AG08396 (cell line): ENCODE measurements around the gene PRKX.
"Not testable (repeated sequence)": the region's sequence is repeated elsewhere in the genome, so short reads cannot be mapped to it uniquely, and the experiment has no call there.

Experiments
- DNase-seq: peaks from one replicate; pipeline ENCODE4 v3.0.0; 2012; ENCODE audit warnings: low spot score, mixed read lengths

Gene PRKX

DNA sequence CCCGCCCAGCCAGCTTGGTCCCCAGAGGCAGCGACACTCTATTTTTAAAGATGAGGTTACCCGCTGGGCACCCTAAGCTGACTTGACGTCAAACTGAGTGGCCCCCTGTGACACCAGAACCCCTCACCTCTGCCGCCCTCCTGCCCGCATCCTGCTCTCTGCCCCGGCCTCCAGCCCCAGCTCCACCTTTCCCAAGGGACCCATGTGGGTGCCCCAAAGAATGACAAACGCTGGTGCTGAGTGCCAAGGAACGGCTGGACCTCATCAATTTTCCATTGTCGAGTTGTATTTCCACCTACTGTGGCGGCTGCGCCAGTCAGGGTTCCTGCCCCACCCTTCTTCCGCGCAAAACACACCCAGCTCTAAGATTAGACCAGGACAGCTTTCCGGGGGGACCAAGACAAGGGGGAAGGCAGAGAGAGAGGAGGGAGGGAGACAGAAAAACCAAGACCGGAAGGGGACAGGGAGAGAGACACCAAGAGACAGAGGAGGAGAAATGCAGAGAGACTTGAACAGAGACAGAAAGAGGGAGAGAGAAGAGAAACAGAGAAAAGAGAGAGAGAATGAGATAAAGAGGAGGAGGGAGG lies 2.0 kb downstream of the PRKX start:
- DNase-seq = no peak

- DNase-seq = not testable (repeated sequence)
Observed at GRCh38 chrX:3707673-3708274, 5.7 kb downstream of the PRKX start.

- DNase-seq = no peak
Observed at GRCh38 chrX:3706481-3706880, 7.0 kb downstream of the PRKX start.

- not testable (repeated sequence) for DNase-seq
Observed at GRCh38 chrX:3703251-3703650, 10.2 kb downstream of the PRKX start.

- not testable (repeated sequence) for DNase-seq
Observed at GRCh38 chrX:3702095-3702494, 11.4 kb downstream of the PRKX start.

DNA sequence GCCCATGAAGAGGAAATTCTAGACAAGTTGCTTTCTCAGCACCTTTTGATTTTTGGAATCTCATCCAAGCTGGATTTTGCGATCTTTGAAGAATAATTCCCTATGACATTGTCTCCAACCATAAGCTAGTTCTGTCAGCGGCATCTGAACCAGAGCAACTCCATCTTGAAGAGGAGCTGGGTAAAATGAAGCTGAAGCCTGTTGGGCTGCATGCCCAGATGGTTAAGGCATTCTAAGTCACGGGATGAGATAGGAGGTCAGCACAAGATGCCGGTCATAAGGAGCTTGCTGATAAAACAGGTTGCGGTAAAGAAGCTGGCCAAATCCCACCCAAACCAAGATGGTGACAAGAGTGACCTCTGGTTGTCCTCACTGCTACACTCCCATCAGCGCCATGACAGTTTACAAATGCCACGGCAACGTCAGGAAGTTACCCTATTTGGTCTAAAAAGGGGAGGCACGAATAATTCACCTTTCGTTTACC lies 12.0 kb downstream of the PRKX start:
- not testable (repeated sequence) for DNase-seq

DNA sequence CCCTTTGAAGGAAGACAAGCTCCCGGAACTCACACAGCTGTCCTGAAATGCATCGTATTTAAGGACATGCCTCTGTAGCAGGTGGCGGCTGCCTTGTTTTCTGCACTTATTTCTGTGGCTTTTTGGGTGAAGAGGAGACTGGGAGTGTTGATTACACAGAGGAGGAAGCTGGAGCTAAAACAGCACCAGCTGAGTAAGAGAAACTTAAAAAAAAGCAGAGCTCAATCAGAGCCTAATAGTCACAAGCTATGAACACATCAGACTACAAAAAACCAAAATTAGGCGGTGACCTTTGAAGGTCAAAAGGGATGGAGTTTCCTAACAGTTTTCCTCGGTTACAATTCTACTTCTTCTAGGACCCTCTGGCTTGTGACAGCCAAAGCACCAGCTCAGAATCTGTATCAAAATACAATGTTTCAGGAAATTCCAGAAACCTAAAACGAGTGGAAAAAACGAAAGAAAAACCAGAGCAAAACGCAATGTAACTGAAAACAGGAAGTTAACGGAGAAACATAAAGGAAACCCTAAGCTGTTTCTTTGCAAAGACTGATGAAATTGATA lies 13.5 kb downstream of the PRKX start:
- no peak for DNase-seq

DNA sequence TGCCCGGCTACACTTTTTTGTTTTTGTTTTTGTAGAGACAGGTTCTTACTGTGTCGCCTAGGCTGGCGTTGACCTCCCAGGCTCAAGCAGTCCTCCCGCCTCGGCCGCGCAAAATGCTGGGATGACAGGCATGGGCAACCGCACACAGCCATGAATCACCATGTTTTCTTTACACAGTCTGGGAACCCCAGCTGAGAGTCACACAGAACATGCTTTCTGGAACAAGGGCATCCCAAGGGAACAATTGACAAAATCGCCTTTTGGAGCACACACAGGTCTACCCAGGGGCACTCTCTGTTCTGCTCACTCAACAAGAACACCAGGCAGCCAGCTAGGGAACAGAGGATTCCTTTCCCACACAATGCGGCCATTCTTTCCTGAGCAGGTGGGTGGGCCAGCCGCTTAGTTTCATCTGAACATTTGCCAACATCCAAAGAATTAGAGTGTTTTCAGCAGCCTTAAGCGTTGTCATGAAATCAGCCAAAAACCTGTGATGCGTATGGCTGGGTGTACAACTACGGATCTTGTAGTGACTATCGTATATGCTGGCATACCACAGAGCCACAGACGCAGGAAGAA lies 15.7 kb downstream of the PRKX start:
- DNase-seq = no peak

DNA sequence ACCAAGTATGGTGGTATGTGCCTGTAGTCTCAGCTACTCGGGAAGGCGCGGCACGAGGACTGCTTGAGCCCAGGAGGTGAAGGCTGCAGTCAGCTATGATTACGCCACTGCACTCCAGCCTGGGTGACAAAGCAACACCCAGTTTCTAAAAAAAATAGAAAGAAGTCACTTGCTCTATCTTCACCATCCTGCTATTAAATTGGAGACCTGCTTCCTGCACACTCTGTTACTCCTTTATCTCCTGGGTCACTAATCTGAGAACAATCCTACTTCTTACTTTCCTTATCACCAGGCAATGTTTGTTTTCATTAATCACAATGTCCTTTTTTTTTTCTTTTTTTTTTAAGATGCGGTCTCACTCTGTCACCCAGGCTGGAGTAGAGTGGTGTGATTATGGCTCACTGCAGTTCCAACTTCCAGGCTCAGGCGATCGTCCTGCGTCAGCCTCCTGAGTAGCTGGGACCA lies 16.2 kb downstream of the PRKX start:
- no peak for DNase-seq

DNA sequence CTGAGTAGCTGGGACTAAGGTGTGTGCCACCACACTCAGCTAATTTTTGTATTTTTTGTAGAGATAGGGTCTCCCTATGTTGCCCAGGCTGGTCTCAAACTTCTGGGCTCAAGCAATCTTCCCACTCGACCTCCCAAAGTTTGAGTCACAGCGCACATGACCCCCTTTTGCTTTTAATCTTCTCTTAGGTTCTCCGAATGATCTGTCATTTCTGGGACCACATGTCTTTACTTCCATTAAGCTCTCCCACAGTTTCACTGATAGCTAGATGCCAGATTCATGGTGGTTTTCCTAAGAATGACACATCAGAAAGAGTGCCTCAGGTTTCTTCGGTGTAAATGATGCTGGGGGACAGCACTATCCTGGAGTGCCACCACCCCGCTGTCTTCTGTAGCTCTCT lies 17.9 kb downstream of the PRKX start:
- no peak for DNase-seq

DNA sequence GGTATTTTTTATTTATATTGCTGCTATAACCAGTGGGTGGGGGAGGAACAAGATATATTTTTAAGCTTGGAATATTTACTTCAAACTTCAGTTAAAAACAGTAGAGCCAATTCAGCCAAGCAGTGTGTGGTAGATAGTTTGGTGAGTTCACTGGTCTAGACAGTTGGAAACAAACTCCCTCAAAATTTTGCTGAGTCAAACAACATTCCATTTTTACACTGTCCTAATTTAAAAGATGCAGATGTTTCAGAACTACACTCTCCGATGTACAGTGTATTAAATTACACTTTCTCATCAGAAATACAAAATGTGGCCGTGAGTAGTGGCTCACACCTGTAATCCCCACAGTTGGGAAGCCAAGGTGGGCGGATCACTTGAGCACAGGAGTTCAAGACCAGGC lies 23.3 kb downstream of the PRKX start:
- DNase-seq = no peak

DNA sequence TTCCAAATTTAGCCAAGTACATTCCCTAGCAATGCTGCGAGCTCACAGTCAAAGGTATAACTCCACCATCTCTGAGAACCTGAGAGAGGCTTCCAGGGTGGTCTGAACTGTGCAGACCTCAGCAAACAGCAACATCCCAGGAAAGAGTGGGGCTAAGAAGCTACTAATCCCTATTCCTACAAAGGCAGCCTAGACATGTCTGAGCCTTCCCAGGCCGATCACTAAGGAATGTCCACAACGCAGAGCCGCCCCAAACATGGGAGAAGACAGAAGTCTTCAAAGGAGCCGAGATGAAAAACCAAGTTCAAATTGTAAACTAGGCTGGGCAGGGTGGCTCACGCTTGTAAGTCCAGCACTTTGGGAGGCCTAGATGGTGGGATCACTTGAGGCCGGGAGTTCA lies 30.2 kb downstream of the PRKX start:
- not testable (repeated sequence) for DNase-seq

GRCh38 chrX:3680459-3680858 lies 33.0 kb downstream of the PRKX start:
- DNase-seq = no peak

DNA sequence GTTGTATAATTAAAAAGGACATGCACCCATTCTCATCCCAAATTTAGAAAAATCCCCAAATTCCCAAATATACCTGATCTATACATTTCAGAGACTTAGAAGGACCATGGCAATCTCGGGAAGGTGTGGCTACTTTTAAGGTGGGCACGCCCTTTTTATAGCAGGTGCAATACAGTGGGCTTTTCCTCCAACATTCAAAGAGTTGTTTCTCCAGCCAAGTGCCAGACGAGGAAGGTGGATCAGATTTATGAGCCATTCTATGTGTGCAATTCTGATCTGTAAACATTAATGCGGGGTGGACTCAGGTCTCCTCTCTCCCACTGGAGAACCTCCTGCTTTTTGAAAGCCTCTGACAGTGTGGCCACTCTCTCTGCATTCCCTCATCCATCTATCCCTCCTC lies 33.8 kb downstream of the PRKX start:
- no peak for DNase-seq

DNA sequence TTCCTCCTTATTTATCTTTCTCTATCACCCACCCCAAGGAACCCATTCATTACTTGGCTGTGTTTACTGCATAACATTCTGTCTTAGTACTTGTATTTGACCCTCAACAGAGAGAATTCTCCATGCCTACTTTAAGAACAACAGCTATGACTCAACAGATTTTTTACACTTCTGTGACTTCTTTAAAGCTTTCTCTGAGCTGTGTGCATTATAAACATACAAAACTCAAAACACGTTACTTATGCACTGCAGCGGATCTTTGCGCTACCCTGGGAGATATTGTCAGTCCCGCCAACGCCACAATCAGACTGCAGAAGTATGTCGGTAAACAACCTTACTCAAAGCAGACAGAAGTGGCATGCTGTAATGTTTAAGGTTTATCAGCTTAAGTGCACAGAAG lies 35.1 kb downstream of the PRKX start:
- no peak for DNase-seq

DNA sequence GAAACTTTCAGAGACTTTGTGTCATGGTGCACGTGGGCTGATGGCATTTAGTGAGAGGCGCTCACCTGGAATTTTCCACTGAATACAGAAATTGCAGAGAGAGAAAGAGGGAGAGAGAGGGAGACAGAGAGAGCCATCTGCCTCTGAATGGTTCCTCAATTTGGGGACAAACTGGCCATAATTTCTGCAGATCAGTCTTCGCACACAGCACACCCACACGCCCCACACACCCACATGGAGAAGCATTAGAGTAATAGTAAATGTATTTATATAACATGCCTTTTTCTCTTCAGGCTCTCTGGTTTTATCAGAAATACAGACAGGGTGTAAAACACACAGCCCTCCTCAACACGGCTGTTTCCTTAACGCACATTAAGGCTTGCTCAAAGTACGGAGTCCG lies 38.6 kb downstream of the PRKX start:
- no peak for DNase-seq

DNA sequence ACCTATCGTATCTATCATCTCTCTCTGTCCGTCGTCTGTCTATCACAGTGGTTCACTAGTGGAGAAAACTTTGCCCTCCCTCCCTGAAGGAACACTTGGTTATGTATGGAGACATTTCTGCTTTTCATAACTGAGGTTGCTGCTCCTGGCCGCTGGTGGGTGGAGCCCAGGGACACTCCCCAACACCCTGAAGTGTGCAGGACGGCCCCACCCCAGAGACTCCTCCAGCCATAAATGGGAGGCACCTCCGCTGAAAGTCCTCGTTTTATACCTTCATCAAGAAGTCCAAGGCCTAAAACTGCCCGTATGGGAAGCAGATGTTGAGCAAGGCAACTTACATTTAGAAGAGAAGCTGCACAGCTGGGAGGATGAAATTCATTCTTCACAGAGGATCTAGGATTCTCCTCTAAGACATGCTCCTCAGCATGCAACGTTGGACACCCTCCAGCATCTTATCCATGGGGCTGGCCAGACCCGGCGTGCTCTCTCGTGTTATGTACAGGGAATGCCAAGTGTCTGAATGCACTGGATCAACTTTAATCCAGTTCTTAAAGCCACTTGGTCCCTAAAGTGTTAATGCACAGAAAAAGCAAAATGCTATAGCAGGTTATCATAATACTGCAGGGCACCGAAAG lies 43.5 kb downstream of the PRKX start:
- no peak for DNase-seq

- DNase-seq = no peak
Observed at GRCh38 chrX:3666975-3667374, 46.5 kb downstream of the PRKX start.

GRCh38 chrX:3664921-3665320 lies 48.5 kb downstream of the PRKX start:
- DNase-seq = no peak

DNA sequence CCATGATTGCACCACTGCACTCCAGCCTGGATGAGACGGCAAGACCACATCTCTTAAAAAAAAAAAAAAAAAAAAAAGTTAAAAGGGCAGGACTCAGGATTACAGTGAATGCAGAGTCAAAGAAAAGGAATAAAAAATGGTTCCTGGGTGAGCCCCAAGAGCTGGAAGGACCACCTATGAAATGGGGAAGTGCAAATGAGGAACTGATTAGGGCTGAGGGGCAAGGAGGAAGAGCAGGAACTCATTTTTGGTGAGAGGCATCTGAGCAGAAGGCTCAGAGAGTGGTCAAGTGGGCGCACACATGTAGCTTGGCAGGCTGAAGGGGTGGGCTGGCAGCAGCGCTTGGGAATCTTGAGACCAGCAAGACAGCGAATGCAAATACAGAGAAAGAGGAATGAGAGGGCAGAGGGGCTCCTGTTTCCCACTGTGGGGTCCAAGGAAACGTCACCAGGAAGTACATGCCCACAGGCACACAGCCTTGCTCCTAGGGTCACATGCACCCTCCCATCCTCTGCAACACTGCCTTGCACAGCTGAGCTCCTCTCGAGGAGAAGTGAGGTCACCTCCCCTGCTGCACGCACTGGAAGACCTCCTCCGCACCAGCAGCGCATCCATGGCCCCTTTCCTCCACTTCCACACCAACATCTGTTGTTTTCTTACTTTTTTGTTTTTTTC lies 49.7 kb downstream of the PRKX start:
- not testable (repeated sequence) for DNase-seq

- no peak for DNase-seq
Observed at GRCh38 chrX:3659761-3660160, 53.7 kb downstream of the PRKX start.

GRCh38 chrX:3655181-3655580 lies 58.3 kb downstream of the PRKX start:
- DNase-seq = no peak
